SK-N-SH treated with all-trans-retinoic acid at 6 μM for 48 hours (cell line): Measurements from ENCODE around the gene KIF12.

ENCODE experiments used
- ATAC-seq: fragments of 200-7000 bp; cut with Tn5 transposase; 3 replicates; pipeline ENCODE4 v1.9.1; 2020; ENCODE audit warnings: mild to moderate bottlenecking, moderate library complexity
- ARNTL ChIP-seq: fragments of 450-650 bp; formaldehyde crosslinking; IDR thresholded peaks from 2 replicates; pipeline ENCODE4 v1.5.0; 2020; ENCODE audit warnings: low read depth, mild to moderate bottlenecking, moderate library complexity, borderline replicate concordance
- BACH2 ChIP-seq: fragments of 250-450 bp; sonication (Bioruptor Pico); IDR thresholded peaks from 2 replicates; pipeline ENCODE4 v1.9.0; 2021; ENCODE audit warnings: mild to moderate bottlenecking, borderline replicate concordance
- CREB5 ChIP-seq: fragments of 250-450 bp; sonication (Bioruptor Pico); IDR thresholded peaks from 2 replicates; pipeline ENCODE4 v1.5.1; 2020; ENCODE audit warnings: low read depth, mild to moderate bottlenecking, moderate library complexity
- CSDC2 ChIP-seq: fragments of 250-450 bp; sonication (Bioruptor Pico); IDR thresholded peaks from 2 replicates; pipeline ENCODE4 v1.5.0; 2020; ENCODE audit warnings: mild to moderate bottlenecking, moderate library complexity
- CSRNP3 ChIP-seq: fragments of 250-450 bp; sonication (Bioruptor Pico); IDR thresholded peaks from 2 replicates; pipeline ENCODE4 v1.5.1; 2021; ENCODE audit warnings: mild to moderate bottlenecking, moderate library complexity
- ESRRG ChIP-seq: fragments of 250-450 bp; sonication (Bioruptor Pico); IDR thresholded peaks from 2 replicates; pipeline ENCODE4 v1.6.1; 2021; ENCODE audit warnings: mild to moderate bottlenecking
- GLIS3 ChIP-seq: fragments of 250-450 bp; sonication (Bioruptor Pico); IDR thresholded peaks from 2 replicates; pipeline ENCODE4 v1.5.0; 2020; ENCODE audit warnings: mild to moderate bottlenecking, moderate library complexity
- ISL1 ChIP-seq: fragments of 250-450 bp; sonication (Bioruptor Pico); IDR thresholded peaks from 2 replicates; pipeline ENCODE4 v2.1.2; 2022; ENCODE audit warnings: mild to moderate bottlenecking, moderate library complexity
- OSR1 ChIP-seq: fragments of 250-450 bp; sonication (Bioruptor Pico); IDR thresholded peaks from 2 replicates; pipeline ENCODE4 v1.8.0; 2022; ENCODE audit warnings: moderate library complexity, mild to moderate bottlenecking, inconsistent platforms
- PATZ1 ChIP-seq: fragments of 250-450 bp; sonication (Bioruptor Pico); IDR thresholded peaks from 2 replicates; pipeline ENCODE4 v1.8.0; 2020; ENCODE audit warnings: mild to moderate bottlenecking, moderate library complexity, borderline replicate concordance
- POU6F1 ChIP-seq: fragments of 250-450 bp; sonication (Bioruptor Pico); IDR thresholded peaks from 2 replicates; pipeline ENCODE4 v1.8.0; 2021; ENCODE audit warnings: low read depth, mild to moderate bottlenecking, moderate library complexity, borderline replicate concordance
- PPARA ChIP-seq: fragments of 250-450 bp; sonication (Bioruptor Pico); IDR thresholded peaks from 2 replicates; pipeline ENCODE4 v1.5.0; 2020; ENCODE audit warnings: mild to moderate bottlenecking, borderline replicate concordance
- RARB ChIP-seq: fragments of 250-450 bp; sonication (Bioruptor Pico); IDR thresholded peaks from 2 replicates; pipeline ENCODE4 v1.8.0; 2021; ENCODE audit warnings: mild to moderate bottlenecking, moderate library complexity
- SNAI2 ChIP-seq: fragments of 250-450 bp; sonication (Bioruptor Pico); IDR thresholded peaks from 2 replicates; pipeline ENCODE4 v1.5.0; 2020; ENCODE audit warnings: mild to moderate bottlenecking, moderate library complexity
- TCF4 ChIP-seq: fragments of 250-450 bp; sonication (Bioruptor Pico); IDR thresholded peaks from 2 replicates; pipeline ENCODE4 v1.8.0; 2021; ENCODE audit warnings: mild to moderate bottlenecking, moderate library complexity, borderline replicate concordance
- TOX ChIP-seq: fragments of 250-450 bp; sonication (Bioruptor Pico); IDR thresholded peaks from 2 replicates; pipeline ENCODE4 v1.8.0; 2021; ENCODE audit warnings: mild to moderate bottlenecking, moderate library complexity, borderline replicate concordance
- TSHZ2 ChIP-seq: fragments of 250-450 bp; sonication (Bioruptor Pico); IDR thresholded peaks from 2 replicates; pipeline ENCODE4 v1.5.0; 2020; ENCODE audit warnings: mild to moderate bottlenecking, moderate library complexity
- ZC3H10 ChIP-seq: fragments of 250-450 bp; sonication (Bioruptor Pico); IDR thresholded peaks from 2 replicates; pipeline ENCODE4 v1.5.1; 2021; ENCODE audit warnings: mild to moderate bottlenecking, moderate library complexity
- ZFP3 ChIP-seq: fragments of 250-450 bp; sonication (Bioruptor Pico); IDR thresholded peaks from 2 replicates; pipeline ENCODE4 v1.5.0; 2020; ENCODE audit warnings: mild to moderate bottlenecking, moderate library complexity
- ZFP30 ChIP-seq: fragments of 450-650 bp; formaldehyde crosslinking; IDR thresholded peaks from 2 replicates; pipeline ENCODE4 v1.5.0; 2022; ENCODE audit warnings: mild to moderate bottlenecking, moderate library complexity
- ZNF70 ChIP-seq: fragments of 450-650 bp; formaldehyde crosslinking; IDR thresholded peaks from 2 replicates; pipeline ENCODE4 v1.5.0; 2020; ENCODE audit warnings: mild to moderate bottlenecking, moderate library complexity
- ZNF8 ChIP-seq: fragments of 450-650 bp; formaldehyde crosslinking; IDR thresholded peaks from 2 replicates; pipeline ENCODE4 v1.5.0; 2020; ENCODE audit warnings: mild to moderate bottlenecking, moderate library complexity

Gene KIF12

GRCh38 chr9:114098936-114099668 is at the start of gene KIF12:
Gene KIF12, minus strand, starts transcription at chr9:114099292. Its CDS starts 16 bp downstream, at chr9:114099276.
- no peak for TF ChIP-seq ZNF70 (CRISPR knock-in tag)
- no peak for TF ChIP-seq PPARA (CRISPR knock-in tag)
- no peak for TF ChIP-seq GLIS3 (CRISPR knock-in tag)
- no peak for TF ChIP-seq ARNTL
- no peak for TF ChIP-seq ZNF8 (CRISPR knock-in tag)
- TF ChIP-seq CSRNP3 (CRISPR knock-in tag) = no peak
- TF ChIP-seq ZFP3 (CRISPR knock-in tag) = no peak
- TF ChIP-seq ZC3H10 (CRISPR knock-in tag) = no peak
- no peak for TF ChIP-seq ISL1 (CRISPR knock-in tag)
- TF ChIP-seq SNAI2 (CRISPR knock-in tag) = no peak
- TF ChIP-seq RARB (CRISPR knock-in tag) = no peak
- no peak for TF ChIP-seq OSR1
- TF ChIP-seq TOX (CRISPR knock-in tag) = no peak
- TF ChIP-seq POU6F1 = no peak
- no peak for TF ChIP-seq TCF4 (CRISPR knock-in tag)
- TF ChIP-seq CSDC2 (CRISPR knock-in tag) = no peak
- TF ChIP-seq PATZ1 (CRISPR knock-in tag) = no peak
- no peak for TF ChIP-seq TSHZ2
- no peak for ATAC-seq

GRCh38 chr9:114146735-114147134 is 47.6 kb upstream of the KIF12 start:
- no peak for TF ChIP-seq ZFP30
- TF ChIP-seq ZNF70 (CRISPR knock-in tag) = peak; percentile 96

GRCh38 chr9:114143234-114143633 is 44.1 kb upstream of the KIF12 start:
- ATAC-seq = no peak
- no peak for TF ChIP-seq CSRNP3 (CRISPR knock-in tag)
- no peak for TF ChIP-seq PPARA (CRISPR knock-in tag)
- no peak for TF ChIP-seq ZC3H10 (CRISPR knock-in tag)
- TF ChIP-seq ESRRG (CRISPR knock-in tag) = no peak
- TF ChIP-seq ZNF8 (CRISPR knock-in tag) = no peak
- no peak for TF ChIP-seq ZFP30
- no peak for TF ChIP-seq ZNF70 (CRISPR knock-in tag)
- no peak for TF ChIP-seq CSDC2 (CRISPR knock-in tag)
- no peak for TF ChIP-seq OSR1
- TF ChIP-seq BACH2 (CRISPR knock-in tag) = no peak
- TF ChIP-seq TOX (CRISPR knock-in tag) = no peak
- TF ChIP-seq TSHZ2 = no peak
- no peak for TF ChIP-seq CREB5 (CRISPR knock-in tag)
- TF ChIP-seq POU6F1 = no peak

More at GRCh38 chr9:114146735-114147134, 47.6 kb upstream of the KIF12 start:
- no peak for ATAC-seq
